Measurements from ENCODE around the gene DSCAML1.

DNA sequence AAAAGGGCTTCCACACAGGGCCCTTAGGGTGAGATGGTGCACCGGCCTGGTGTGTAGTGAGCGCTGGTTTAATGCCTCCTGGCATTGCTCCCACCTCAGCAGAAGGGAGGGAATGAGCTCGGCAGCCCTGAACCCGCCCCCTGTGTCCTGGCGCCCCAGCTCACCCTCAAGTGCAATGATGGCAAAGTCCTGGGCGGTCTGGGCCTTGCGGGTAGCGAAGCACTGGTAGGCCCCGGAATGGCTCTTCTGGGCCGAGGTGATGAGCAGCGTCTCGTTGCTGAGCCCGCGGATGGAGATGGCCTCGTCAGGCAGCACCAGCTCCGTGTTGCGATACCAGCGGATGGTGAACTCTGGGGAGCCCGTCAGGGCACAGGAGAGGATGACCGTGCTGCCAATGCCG, 276.1 kb downstream of the DSCAML1 start:
- TF ChIP-seq PAX5 (IDR thresholded peaks at IDR 0.05; ENCODE audit: insufficient read depth, low read length, severe bottlenecking): no peak
- no peak for TF ChIP-seq POLR2AphosphoS5 (IDR thresholded peaks at IDR 0.05; ENCODE audit: low read depth, low read length)

Measured in GM12891 (cell line).